NOMO-1 (cell line): ENCODE measurements around the gene GPR32.
"Not testable (repeated sequence)": the region's sequence is repeated elsewhere in the genome, so short reads cannot be mapped to it uniquely, and the experiment has no call there.

ENCODE experiments used
- DNase-seq, 2 experiments: peaks; one replicate each; lab custom pipeline; 2025; ENCODE audit not compliant: unreplicated experiment in 2 of 2; lab: John Stamatoyannopoulos, UW

The GPR32 gene

GRCh38 chr19:50770164-50770563 lies at the start of gene GPR32:
Gene GPR32, plus strand, starts transcription at chr19:50770464. Its CDS starts 137 bp downstream, at chr19:50770601.
- not testable (repeated sequence) for DNase-seq

- DNase-seq = peak; percentile 58 to 66
These were observed 49.3 kb upstream of the GPR32 start for GRCh38 chr19:50720921-50721381.

- DNase-seq = no peak
These were observed 48.7 kb upstream of the GPR32 start for GRCh38 chr19:50721441-50722137.

GRCh38 chr19:50722201-50723013 lies 47.9 kb upstream of the GPR32 start:
- peak; percentile 25 to 45 for DNase-seq

- peak; percentile 66 to 74 for DNase-seq
These were observed 47.2 kb upstream of the GPR32 start, which contains the start of gene CLEC11A for GRCh38 chr19:50723069-50723468. Gene CLEC11A, plus strand, starts transcription at chr19:50723364. Its CDS starts 162 bp downstream, at chr19:50723526.

- no peak for DNase-seq
These were observed 46.3 kb upstream of the GPR32 start for GRCh38 chr19:50723735-50724521.

GRCh38 chr19:50724522-50725217 lies 45.6 kb upstream of the GPR32 start:
- peak; percentile 98 to 99 for DNase-seq

GRCh38 chr19:50725218-50725910 lies 44.9 kb upstream of the GPR32 start:
- DNase-seq = no peak

GRCh38 chr19:50725911-50726230 lies 44.4 kb upstream of the GPR32 start:
- DNase-seq = no peak

GRCh38 chr19:50728084-50728737 lies 42.1 kb upstream of the GPR32 start:
- DNase-seq = peak; percentile 97

- peak in 1 of 2 experiments; percentile 18 for DNase-seq
These were observed 40.4 kb upstream of the GPR32 start for GRCh38 chr19:50729894-50730293.

GRCh38 chr19:50735869-50736268 lies 34.4 kb upstream of the GPR32 start:
- DNase-seq = no peak

GRCh38 chr19:50736338-50736737 lies 33.9 kb upstream of the GPR32 start:
- no peak for DNase-seq

GRCh38 chr19:50739132-50739913 lies 30.9 kb upstream of the GPR32 start:
- DNase-seq = peak in 1 of 2 experiments; percentile 25

GRCh38 chr19:50739914-50740426 lies 30.3 kb upstream of the GPR32 start:
- peak; percentile 96 for DNase-seq

GRCh38 chr19:50741179-50741933 lies 28.9 kb upstream of the GPR32 start:
- no peak for DNase-seq

- no peak for DNase-seq
These were observed 26.7 kb upstream of the GPR32 start for GRCh38 chr19:50743537-50743936.

- DNase-seq = no peak
These were observed 25.0 kb upstream of the GPR32 start for GRCh38 chr19:50745221-50745620.
